Neural cell (in vitro differentiated cells): ENCODE measurements around the gene MAGI1. TPM values are rescaled to one million over a fixed set of nuclear protein-coding genes. Genes with fewer than 3 reads are reported as not detected.

Experiments
- H2AFZ ChIP-seq: fragments of 200-600, 300-800 bp; sonication (generic), shearing (Covaris generic); 2 replicates; pipeline ENCODE4 v1.6.0; 2014; ENCODE audit warnings: low read depth, mild to moderate bottlenecking, antibody characterized with exemption, low read length, moderate library complexity
- H3F3A ChIP-seq: fragments of 200-600 bp; shearing (Covaris generic); 2 replicates; pipeline ENCODE4 v1.6.1; 2016; ENCODE audit warnings: mild to moderate bottlenecking, moderate library complexity, mixed read lengths, antibody characterized with exemption, low read length; ENCODE audit not compliant: insufficient read depth, poor library complexity, severe bottlenecking
- H3K27ac ChIP-seq: fragments of 200-600, 300-800 bp; sonication (generic), shearing (Covaris generic); 2 replicates; pipeline ENCODE4 v1.5.1; 2014; ENCODE audit warnings: mild to moderate bottlenecking, low read length, moderate library complexity
- H3K27me3 ChIP-seq: fragments of 300-800, 200-600 bp; sonication (generic), shearing (Covaris generic); 2 replicates; pipeline ENCODE4 v1.6.0; 2014; ENCODE audit warnings: mild to moderate bottlenecking, low read depth, low read length, moderate library complexity; ENCODE audit not compliant: insufficient read depth
- H3K36me3 ChIP-seq: fragments of 300-800, 200-600 bp; sonication (generic), shearing (Covaris generic); 2 replicates; pipeline ENCODE4 v1.5.1; 2014; ENCODE audit warnings: mild to moderate bottlenecking, antibody characterized with exemption, low read length, moderate library complexity; ENCODE audit not compliant: insufficient read depth
- H3K4me2 ChIP-seq: fragments of 300-800, 200-600 bp; sonication (generic), shearing (Covaris generic); 2 replicates; pipeline ENCODE4 v1.6.0; 2014; ENCODE audit warnings: mild to moderate bottlenecking, low read length
- H3K4me3 ChIP-seq: fragments of 300-800, 200-600 bp; sonication (generic), shearing (Covaris generic); 2 replicates; pipeline ENCODE4 v1.5.1; 2014; ENCODE audit warnings: mild to moderate bottlenecking, low read length, moderate library complexity
- H3K79me2 ChIP-seq: fragments of 200-600 bp; shearing (Covaris generic); replicated peaks from 2 replicates; pipeline ENCODE4 v1.6.0; 2014; ENCODE audit warnings: mild to moderate bottlenecking, low read length, moderate library complexity; ENCODE audit not compliant: insufficient read depth
- H3K9ac ChIP-seq: fragments of 300-800, 200-600 bp; sonication (generic), shearing (Covaris generic); 2 replicates; pipeline ENCODE4 v1.6.1; 2016; ENCODE audit warnings: mild to moderate bottlenecking, low read length, mixed read lengths
- H3K9me2 ChIP-seq: fragments of 200-600 bp; shearing (Covaris generic); 2 replicates; pipeline ENCODE4 v1.6.1; 2016; ENCODE audit warnings: mild to moderate bottlenecking, low read length, mixed read lengths; ENCODE audit not compliant: insufficient read depth
- H3K9me3 ChIP-seq: fragments of 200-600, 300-800 bp; sonication (generic), shearing (Covaris generic); 2 replicates; pipeline ENCODE4 v1.6.1; 2016; ENCODE audit warnings: mild to moderate bottlenecking, mixed run types, low read length, moderate library complexity, mixed read lengths
- H4K20me1 ChIP-seq: fragments of 200-600 bp; shearing (Covaris generic); 2 replicates; pipeline ENCODE4 v1.6.1; 2016; ENCODE audit warnings: mild to moderate bottlenecking, mixed run types; ENCODE audit not compliant: insufficient read depth
- CTCF ChIP-seq: fragments of 450-650 bp; IDR thresholded peaks from 2 replicates; pipeline ENCODE4 v1.5.1; 2014; ENCODE audit warnings: antibody characterized with exemption, mild to moderate bottlenecking, moderate library complexity; ENCODE audit not compliant: poor library complexity, severe bottlenecking
- EP300 ChIP-seq: fragments of 450-650 bp; conservative IDR thresholded peaks from 2 replicates; pipeline ENCODE4 v1.6.1; 2014; ENCODE audit warnings: antibody characterized with exemption, mild to moderate bottlenecking, moderate library complexity; ENCODE audit not compliant: poor library complexity, severe bottlenecking
- EZH2 ChIP-seq: fragments of 200-600, 300-800 bp; shearing (Covaris generic), sonication (generic); IDR thresholded peaks from 2 replicates; pipeline ENCODE4 v1.6.1; 2014; ENCODE audit warnings: antibody characterized with exemption, low read length, borderline replicate concordance, mild to moderate bottlenecking; ENCODE audit not compliant: insufficient read depth, poor library complexity, severe bottlenecking
- MXI1 ChIP-seq: fragments of 450-650 bp; conservative IDR thresholded peaks from 2 replicates; pipeline ENCODE4 v1.6.1; 2014; ENCODE audit warnings: antibody characterized with exemption, mild to moderate bottlenecking; ENCODE audit not compliant: poor library complexity, severe bottlenecking
- POLR2AphosphoS5 ChIP-seq: IDR thresholded peaks from 2 replicates; pipeline ENCODE4 v1.6.1; 2012
- RAD21 ChIP-seq: fragments of 450-650 bp; conservative IDR thresholded peaks from 2 replicates; pipeline ENCODE4 v1.6.1; 2014; ENCODE audit warnings: antibody characterized with exemption, mild to moderate bottlenecking, moderate library complexity
- REST ChIP-seq: IDR thresholded peaks from 2 replicates; pipeline ENCODE4 v1.6.1; 2012; ENCODE audit warnings: borderline replicate concordance
- SMC3 ChIP-seq: fragments of 450-650 bp; conservative IDR thresholded peaks from 2 replicates; pipeline ENCODE4 v1.6.1; 2014; ENCODE audit warnings: antibody characterized with exemption, mild to moderate bottlenecking, moderate library complexity; ENCODE audit not compliant: poor library complexity
- TAF1 ChIP-seq: IDR thresholded peaks from 2 replicates; pipeline ENCODE4 v1.6.1; 2012; ENCODE audit warnings: low read depth
- polyA plus RNA-seq: library from polyadenylated mRNA; depleted of rRNA; stranded (reverse); fragments of >200 nt; gene quantifications from 2 replicates; pipeline ENCODE4 v1.2.3, GENCODE V29; 2014

The MAGI1 gene
- polyA plus RNA-seq, 1 donor from 2014 or later, result 44.7 TPM

GRCh38 chr3:65814845-65815578, 223.7 kb downstream of the MAGI1 start:
- no peaks in the 10 kb centered on the region for H3F3A ChIP-seq
- no peak overlapping the region for H2AFZ ChIP-seq
- no peaks in the 10 kb centered on the region for H3K9me2 ChIP-seq
- H4K20me1 ChIP-seq, result no peaks in the 10 kb centered on the region
- H3K4me2 ChIP-seq, result no peak overlapping the region
- TF ChIP-seq TAF1, result no peak
- TF ChIP-seq MXI1, result no peak
- no peak for TF ChIP-seq REST
- TF ChIP-seq RAD21, result no peak
- no peaks in the 10 kb centered on the region for H3K27me3 ChIP-seq
- H3K4me3 ChIP-seq, result no peak overlapping the region
- no peaks in the 10 kb centered on the region for H3K79me2 ChIP-seq
- H3K9ac ChIP-seq, result no peak overlapping the region
- H3K36me3 ChIP-seq, result no peaks in the 10 kb centered on the region
- no peaks in the 10 kb centered on the region for H3K9me3 ChIP-seq
- H3K27ac ChIP-seq, result no peak overlapping the region

- Histone ChIP-seq H2AFZ (no peak overlapping the region), H3K27me3 (no peaks in the 10 kb centered on the region), H3K9me3 (no peaks in the 10 kb centered on the region), H4K20me1 (no peaks in the 10 kb centered on the region), H3K4me3 (no peak overlapping the region), H3K79me2 (no peaks in the 10 kb centered on the region), H3K36me3 (no peaks in the 10 kb centered on the region), H3F3A (no peaks in the 10 kb centered on the region), H3K9ac (no peak overlapping the region), H3K27ac (no peak overlapping the region), H3K9me2 (no peaks in the 10 kb centered on the region), H3K4me2 (no peak overlapping the region)
- TF ChIP-seq EZH2, result no peak
- TF ChIP-seq REST, result no peak
- TF ChIP-seq CTCF, result no peak
- TF ChIP-seq POLR2AphosphoS5, result no peak
- no peak for TF ChIP-seq TAF1
- no peak for TF ChIP-seq SMC3
- TF ChIP-seq RAD21, result no peak
- TF ChIP-seq EP300, result no peak
Measured at GRCh38 chr3:65811892-65812291, 226.8 kb downstream of the MAGI1 start.
